DMS153 (cell line): ENCODE measurements around the gene ANKRD39.
A peak's percentile ranks its signal among the peaks of the same experiment; 100 is the strongest.

Experiments used
- DNase-seq: peaks from one replicate; lab custom pipeline; 2025; lab: John Stamatoyannopoulos, UW

The ANKRD39 gene

GRCh38 chr2:96853321-96853720, 4.5 kb downstream of the ANKRD39 start:
- no peak for DNase-seq

DNA sequence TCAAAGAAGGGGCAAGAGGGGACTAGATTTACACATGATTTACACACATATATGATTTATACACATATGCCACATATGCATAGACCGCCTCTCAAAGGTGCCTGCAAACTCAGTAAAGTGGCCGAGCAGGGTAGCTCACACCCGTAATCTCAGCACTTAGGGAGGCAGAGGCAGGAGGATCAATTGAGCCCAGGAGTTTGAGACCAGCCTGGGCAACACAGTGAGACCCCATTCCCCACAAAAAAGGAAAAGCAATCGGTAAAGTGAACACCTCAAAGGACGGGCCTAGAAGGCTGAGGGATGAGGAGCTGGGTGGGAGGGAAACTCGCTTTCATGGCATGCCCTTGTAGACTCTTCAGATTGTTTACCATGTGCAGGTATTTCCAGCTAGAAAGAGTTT, 5.1 kb downstream of the ANKRD39 start:
- no peak for DNase-seq

DNA sequence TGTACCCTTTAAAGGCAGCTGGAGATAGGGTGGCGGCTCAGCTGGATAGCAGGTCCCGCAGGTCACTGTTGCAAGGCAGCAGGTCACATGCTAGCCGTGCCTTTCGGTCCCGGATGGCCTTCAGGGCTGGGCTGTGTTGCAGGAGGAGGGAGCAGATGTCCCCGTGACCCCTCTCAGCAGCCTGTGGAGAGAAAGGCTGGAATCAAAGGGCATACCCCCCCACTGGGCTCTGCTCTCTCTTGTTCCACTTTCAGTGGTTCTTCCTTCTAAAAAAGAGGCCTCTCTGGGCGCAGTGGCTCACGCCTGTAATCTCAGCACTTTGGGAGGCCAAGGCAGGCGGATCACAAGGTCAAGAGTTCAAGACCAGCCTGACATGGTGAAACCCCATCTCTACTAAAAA, 9.6 kb downstream of the ANKRD39 start:
- DNase-seq: no peak

DNA sequence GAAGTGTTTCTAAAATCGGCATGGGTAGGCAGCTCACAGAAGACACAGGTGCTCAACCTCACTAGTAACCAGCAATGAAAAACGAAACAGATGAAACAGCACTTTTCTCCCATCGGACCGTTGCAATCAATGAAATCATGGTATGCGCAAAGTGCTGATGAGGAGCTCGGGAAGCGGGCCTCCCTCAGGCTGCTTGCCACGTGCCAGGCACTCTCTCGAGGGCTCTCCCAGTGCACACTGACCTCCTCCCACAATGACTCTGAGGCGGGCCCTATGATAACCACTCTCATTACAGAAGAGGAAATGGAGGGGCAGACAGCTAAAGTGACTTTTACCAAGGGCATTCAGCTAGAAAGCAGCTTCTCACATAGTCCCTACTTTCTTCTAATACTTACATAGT, 10.2 kb downstream of the ANKRD39 start:
- no peak for DNase-seq

DNA sequence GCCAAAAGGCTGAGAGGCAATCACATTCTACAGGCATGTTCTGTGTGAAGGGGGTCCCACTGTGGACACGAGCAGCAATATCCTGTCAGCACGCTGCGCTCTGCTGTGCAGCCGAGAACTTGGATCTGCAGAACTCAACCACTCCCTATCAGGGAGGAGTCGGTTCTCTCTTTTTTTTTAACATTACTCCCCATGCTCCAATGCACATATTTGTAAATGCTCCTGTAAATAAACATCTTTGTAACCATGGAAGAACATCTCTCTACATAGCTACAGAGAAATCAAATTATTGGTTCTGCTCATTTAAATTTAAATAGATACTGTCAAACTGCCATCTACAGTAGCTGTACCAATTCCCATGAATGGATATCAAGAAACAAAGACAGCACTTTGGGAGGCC, 11.0 kb downstream of the ANKRD39 start:
- no peak for DNase-seq

GRCh38 chr2:96844405-96844808, 13.4 kb downstream of the ANKRD39 start:
- DNase-seq: no peak

- no peak for DNase-seq
Measured at GRCh38 chr2:96843538-96844268, 14.1 kb downstream of the ANKRD39 start, which contains the start of gene ANKRD23. Gene ANKRD23, minus strand, starts transcription at chr2:96844021. Its CDS starts 29 bp downstream, at chr2:96843992.

DNA sequence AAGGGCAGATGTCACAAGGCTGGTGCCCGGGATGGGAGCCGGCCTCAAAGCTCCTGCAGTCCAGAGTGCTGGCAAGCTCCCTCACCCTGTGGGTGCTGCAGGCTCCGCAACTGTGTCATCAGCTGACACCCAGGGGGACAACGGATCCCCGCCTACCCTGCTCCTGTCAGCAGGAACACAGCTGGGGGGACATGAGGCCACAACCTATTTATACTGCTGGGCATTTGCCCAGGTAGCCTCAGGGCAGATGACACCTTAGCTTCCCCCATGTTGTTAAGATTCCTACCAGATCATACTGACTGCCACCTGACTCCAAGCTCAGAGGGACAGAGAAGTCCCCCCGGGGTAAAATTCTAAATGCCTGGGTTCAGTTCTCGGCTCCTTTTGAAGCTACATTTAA, 15.2 kb downstream of the ANKRD39 start:
- no peak for DNase-seq

DNA sequence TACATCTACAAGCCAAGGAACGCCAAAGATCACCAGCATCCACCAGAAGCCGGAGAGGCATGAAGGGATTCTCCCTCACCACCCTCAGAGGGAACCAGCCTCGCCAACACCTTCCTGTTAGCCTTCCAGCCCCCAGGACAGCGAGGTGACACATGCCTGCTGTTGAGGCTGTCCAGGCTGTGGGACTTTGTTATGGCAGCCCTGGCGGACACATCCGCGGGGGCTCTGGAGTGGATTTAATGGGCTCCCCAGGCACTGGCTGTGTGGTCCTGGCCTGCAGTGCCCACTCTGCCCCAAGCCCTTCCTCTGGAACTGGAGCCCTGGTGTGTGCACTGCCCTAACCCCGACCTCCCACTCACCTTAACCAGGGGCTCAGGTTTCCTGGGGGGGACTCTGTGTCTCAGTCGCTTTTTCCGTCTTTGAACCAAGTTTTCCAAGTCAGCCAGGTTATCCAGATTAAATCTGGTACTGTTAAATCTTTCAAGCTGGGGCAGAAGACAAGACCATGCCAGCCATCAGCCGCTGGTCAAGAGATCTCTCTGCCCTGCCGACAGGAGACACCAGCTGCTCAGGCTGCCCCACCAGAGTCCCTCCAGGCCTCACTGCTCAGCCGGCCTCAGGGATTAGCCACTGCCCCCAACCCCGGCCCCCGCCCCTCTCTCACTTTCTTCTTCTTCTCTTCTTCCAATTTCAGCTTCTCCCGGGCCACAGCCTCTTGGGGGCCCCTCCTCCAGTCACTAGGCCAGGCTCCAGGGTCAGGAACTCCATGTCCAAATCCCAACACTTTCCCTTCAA, 15.9 kb downstream of the ANKRD39 start:
- DNase-seq: no peak

GRCh38 chr2:96839875-96840850, 17.7 kb downstream of the ANKRD39 start:
- no peak for DNase-seq

GRCh38 chr2:96839293-96839874, 18.4 kb downstream of the ANKRD39 start:
- DNase-seq: no peak

- no peak for DNase-seq
Measured at GRCh38 chr2:96838345-96839292, 19.2 kb downstream of the ANKRD39 start.

DNA sequence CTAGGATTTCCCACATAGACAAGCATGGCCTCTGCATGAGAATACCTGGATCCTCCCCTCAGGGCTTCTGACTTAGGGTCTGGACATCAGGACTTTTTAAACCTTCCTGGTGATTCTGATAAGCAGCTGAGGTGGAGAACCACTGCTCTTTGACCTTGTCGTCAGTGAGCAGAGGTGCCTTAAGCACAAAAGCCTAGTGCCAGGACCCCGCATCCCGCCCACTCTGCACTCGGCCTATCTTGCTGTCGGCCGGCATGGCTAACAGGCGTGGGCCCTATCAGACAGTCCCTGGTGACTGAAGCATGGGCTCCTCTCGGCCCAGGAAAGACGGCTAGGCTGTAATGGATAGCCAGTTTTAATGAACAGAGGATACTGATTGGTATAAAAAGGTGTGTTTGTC, 20.2 kb downstream of the ANKRD39 start:
- no peak for DNase-seq

- no peak for DNase-seq
Measured at GRCh38 chr2:96835830-96836229, 22.0 kb downstream of the ANKRD39 start.

GRCh38 chr2:96832754-96833507, 24.9 kb downstream of the ANKRD39 start:
- peak; percentile 83 for DNase-seq

- no peak for DNase-seq
Measured at GRCh38 chr2:96832408-96832753, 25.4 kb downstream of the ANKRD39 start.

GRCh38 chr2:96831679-96832078, 26.1 kb downstream of the ANKRD39 start:
- DNase-seq: no peak

DNA sequence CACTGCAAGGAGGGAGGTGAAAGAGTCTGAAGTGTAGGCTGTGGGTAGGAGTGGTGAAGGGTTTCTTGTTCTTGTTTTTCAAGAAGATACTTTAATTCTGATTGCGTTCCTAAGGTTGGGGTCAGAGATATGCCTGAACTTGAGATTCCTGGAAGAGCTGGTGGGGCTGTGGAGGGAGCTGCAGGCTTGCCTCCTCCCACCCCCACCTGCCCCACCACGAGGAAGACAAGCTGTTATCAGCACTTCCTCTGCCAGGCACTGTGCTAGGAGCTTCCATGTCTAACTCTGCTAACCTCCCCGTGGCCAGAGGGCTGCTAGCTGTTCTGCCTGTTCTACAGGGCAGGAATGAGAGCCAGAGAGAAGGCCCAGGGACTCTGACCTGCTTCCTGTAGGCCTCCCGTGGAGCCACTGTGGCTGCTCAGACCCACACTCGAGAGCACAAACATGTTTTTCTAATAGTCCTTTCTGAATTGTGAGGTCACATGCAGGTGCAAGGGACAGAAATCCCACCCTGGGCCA, 27.7 kb downstream of the ANKRD39 start:
- no peak for DNase-seq

- no peak for DNase-seq
Measured at GRCh38 chr2:96828874-96829273, 28.9 kb downstream of the ANKRD39 start.

- DNase-seq: no peak
Measured at GRCh38 chr2:96828436-96828835, 29.4 kb downstream of the ANKRD39 start.
